Measurements from ENCODE around the gene USP47.

GRCh38 chr11:11935536-11935935 is 93.8 kb downstream of the USP47 start:
- TF ChIP-seq EGR1 (IDR thresholded peaks at IDR 0.05; ENCODE audit: borderline replicate concordance, low read depth, low read length) (no peak), GTF2F1 (IDR thresholded peaks at IDR 0.05; ENCODE audit: borderline replicate concordance, low read depth, low read length) (no peak), TEAD4 (IDR thresholded peaks at IDR 0.05; ENCODE audit: low read depth, low read length) (no peak), KDM4A (IDR thresholded peaks at IDR 0.05; ENCODE audit: low read depth, low read length, severe bottlenecking) (no peak), NRF1 (IDR thresholded peaks at IDR 0.05; ENCODE audit: low read depth, low read length) (no peak), EP300 (IDR thresholded peaks at IDR 0.05; ENCODE audit: borderline replicate concordance in 1 of 2, low read depth in 2 of 2, low read length in 2 of 2) (no peak), YY1 (IDR thresholded peaks at IDR 0.05; ENCODE audit: low read depth, low read length) (no peak), CTCF (IDR thresholded peaks at IDR 0.05; ENCODE audit: control extremely low read depth in 1 of 3, insufficient read depth in 1 of 3, low read depth in 1 of 3, low read length in 3 of 3) (no peak)
